GM23248 (cell line): ENCODE results near the gene TOP1. TPM values are rescaled to one million over a fixed set of nuclear protein-coding genes. Genes with fewer than 3 reads are reported as not detected.

Experiments
- DNase-seq: peaks from one replicate; pipeline ENCODE4 v3.0.0-alpha.2; 2015
- H2AFZ ChIP-seq: fragments of 200-600 bp; sonication (generic); 2 replicates; pipeline ENCODE4 v1.6.1; 2016; ENCODE audit warnings: antibody characterized with exemption
- H3F3A ChIP-seq: fragments of 200-600 bp; sonication (generic); 2 replicates; pipeline ENCODE4 v1.6.1; 2016; ENCODE audit warnings: mild to moderate bottlenecking, antibody characterized with exemption, mixed run types; ENCODE audit not compliant: insufficient read depth
- H3K27ac ChIP-seq: fragments of 200-600 bp; sonication (generic); 2 replicates; pipeline ENCODE4 v1.5.1; 2016; ENCODE audit warnings: mild to moderate bottlenecking
- H3K27me3 ChIP-seq: fragments of 200-600 bp; sonication (generic); replicated peaks from 2 replicates; pipeline ENCODE4 v1.6.1; 2016; ENCODE audit warnings: mild to moderate bottlenecking; ENCODE audit not compliant: insufficient read depth
- H3K36me3 ChIP-seq: fragments of 200-600 bp; sonication (generic); 2 replicates; pipeline ENCODE4 v1.6.1; 2016; ENCODE audit warnings: low read depth, mild to moderate bottlenecking
- H3K4me1 ChIP-seq: fragments of 200-600 bp; sonication (generic); 2 replicates; pipeline ENCODE4 v1.6.1; 2016; ENCODE audit warnings: mild to moderate bottlenecking; ENCODE audit not compliant: insufficient read depth
- H3K4me2 ChIP-seq: fragments of 200-600 bp; sonication (generic); one replicate; pipeline ENCODE4 v1.6.1; 2016; ENCODE audit warnings: mild to moderate bottlenecking; ENCODE audit not compliant: unreplicated experiment
- H3K4me3 ChIP-seq: fragments of 200-600 bp; sonication (generic); 2 replicates; pipeline ENCODE4 v1.5.1; 2016; ENCODE audit warnings: mild to moderate bottlenecking
- H3K79me2 ChIP-seq: fragments of 200-600 bp; sonication (generic); 2 replicates; pipeline ENCODE4 v1.6.1; 2016; ENCODE audit warnings: mild to moderate bottlenecking; ENCODE audit not compliant: insufficient read depth
- H3K9ac ChIP-seq: fragments of 200-600 bp; sonication (generic); 2 replicates; pipeline ENCODE4 v1.6.1; 2016; ENCODE audit warnings: mild to moderate bottlenecking
- H3K9me2 ChIP-seq: fragments of 200-600 bp; sonication (generic); 2 replicates; pipeline ENCODE4 v1.6.1; 2016; ENCODE audit warnings: mixed run types, mild to moderate bottlenecking, moderate library complexity; ENCODE audit not compliant: insufficient read depth
- H3K9me3 ChIP-seq: fragments of 200-600 bp; sonication (generic); one replicate; pipeline ENCODE4 v1.6.1; 2017; ENCODE audit warnings: low read depth
- H4K20me1 ChIP-seq: fragments of 200-600 bp; sonication (generic); 2 replicates; pipeline ENCODE4 v1.6.0; 2016; ENCODE audit not compliant: insufficient read depth
- EZH2 ChIP-seq: fragments of 200-600 bp; sonication (generic); IDR thresholded peaks from 2 replicates; pipeline ENCODE4 v1.6.1; 2018; ENCODE audit warnings: antibody characterized with exemption, mild to moderate bottlenecking; ENCODE audit not compliant: insufficient read depth, poor library complexity, severe bottlenecking
- EZH2phosphoT487 ChIP-seq: fragments of 200-600 bp; sonication (generic); IDR thresholded peaks from 2 replicates; pipeline ENCODE4 v1.6.1; 2018; ENCODE audit warnings: antibody characterized with exemption, moderate library complexity, mild to moderate bottlenecking, low read depth; ENCODE audit not compliant: insufficient read depth
- WGBS, 2 experiments: methylation state at CpG; one replicate each; pipeline ENCODE4 v1.1.6; 2015 to 2017; ENCODE audit warnings: low lambda C conversion rate in 2 of 2, low coverage in 1 of 2; ENCODE audit errors: missing lambda C conversion rate in 2 of 2; 5-methylcytosine and 5-hydroxymethylcytosine counted together
- in situ Hi-C: fragments of 300-500 bp; cut with MboI; formaldehyde crosslinking; loops from 2 replicates; pipeline ENCODE4 v1.15.0; 2020
- polyA plus RNA-seq: library from polyadenylated mRNA; unstranded; fragments of >200 nt; fragmentation: Nextera tagmentation; extraction: Ambion mirVana; gene quantifications from 2 replicates; pipeline ENCODE4 v1.2.1, GENCODE V29; 2016
- total RNA-seq: library from RNA; depleted of rRNA; stranded (reverse); fragments of >200 nt; shearing (Covaris generic); gene quantifications from 2 replicates; pipeline ENCODE4 v1.2.3, GENCODE V29; 2014

TOP1 gene
- total and polyA plus RNA-seq, 2 experiments from 2014 or later, result 9.0 to 17.9 TPM

GRCh38 chr20:41089555-41089954 is 60.9 kb downstream of the TOP1 start:
- DNase-seq, result no peak
- 0 out of 2 replicates have a peak, but pooled peaks cover 2% of the 10 kb centered on the region for H3K4me1 ChIP-seq
- in situ Hi-C loops, result loop anchor here (25.0 kb wide), 1 partner anchor 1102 kb away; no protein-coding TSS in a partner anchor
- peaks cover 47% of the 10 kb centered on the region for H3K36me3 ChIP-seq
- H3K4me3 ChIP-seq, result no peak overlapping the region
- 98 to 99% methylated on average over 3 of the region's 3 CpGs for WGBS, 2 experiments
- H3F3A ChIP-seq, result peaks cover 22% of the 10 kb centered on the region
- TF ChIP-seq EZH2 (no peak), EZH2phosphoT487 (no peak)
- H3K9me3 ChIP-seq, result no peaks in the 10 kb centered on the region
- H3K79me2 ChIP-seq, result no peaks in the 10 kb centered on the region
- no peaks in the 10 kb centered on the region for H3K9me2 ChIP-seq
- H3K4me2 ChIP-seq, result no peak overlapping the region
- H4K20me1 ChIP-seq, result no peaks in the 10 kb centered on the region
- H2AFZ ChIP-seq, result no peak overlapping the region
- no peaks in the 10 kb centered on the region for H3K27me3 ChIP-seq
- no peak overlapping the region for H3K9ac ChIP-seq
- no peak overlapping the region for H3K27ac ChIP-seq

GRCh38 chr20:41091927-41092326 is 63.3 kb downstream of the TOP1 start:
- Histone ChIP-seq H3K9ac (no peak overlapping the region), H3K4me2 (no peak overlapping the region), H3F3A (peaks cover 29% of the 10 kb centered on the region), H4K20me1 (no peaks in the 10 kb centered on the region), H2AFZ (no peak overlapping the region), H3K9me3 (no peaks in the 10 kb centered on the region), H3K4me3 (no peak overlapping the region), H3K27ac (no peak overlapping the region), H3K27me3 (no peaks in the 10 kb centered on the region), H3K9me2 (no peaks in the 10 kb centered on the region), H3K4me1 (peaks cover 5% of the 10 kb centered on the region; the same call in 1 of the 2 replicates), H3K36me3 (peaks cover 32% of the 10 kb centered on the region), H3K79me2 (0 out of 2 replicates have a peak, but pooled peaks cover 3% of the 10 kb centered on the region)
- TF ChIP-seq EZH2, result no peak
- TF ChIP-seq EZH2phosphoT487, result no peak
- DNase-seq, result no peak
- WGBS, 2 experiments, result 83 to 91% methylated on average over 4 of the region's 4 CpGs
- in situ Hi-C loops, result loop anchor here (5.0 to 25.0 kb wide), 2 partner anchors 120 to 1105 kb away; no protein-coding TSS in a partner anchor

- 97 to 98% methylated on average over 2 of the region's 2 CpGs for WGBS, 2 experiments
- Histone ChIP-seq H3K27ac (peak overlapping the region; percentile 27; the same call in 1 of the 2 replicates), H3K9ac (no peak overlapping the region), H3K9me2 (no peaks in the 10 kb centered on the region), H4K20me1 (no peaks in the 10 kb centered on the region), H3K27me3 (no peaks in the 10 kb centered on the region), H3K9me3 (no peaks in the 10 kb centered on the region), H3F3A (peaks cover 50% of the 10 kb centered on the region), H3K4me2 (no peak overlapping the region), H3K36me3 (peaks cover 28% of the 10 kb centered on the region), H3K79me2 (0 out of 2 replicates have a peak, but pooled peaks cover 4% of the 10 kb centered on the region), H2AFZ (no peak overlapping the region), H3K4me3 (no peak overlapping the region), H3K4me1 (peaks cover 20% of the 10 kb centered on the region)
- in situ Hi-C loops, result loop anchor here (5.0 to 25.0 kb wide), 2 partner anchors 122 to 1107 kb away; no protein-coding TSS in a partner anchor
- DNase-seq, result peak; percentile 53
- TF ChIP-seq EZH2phosphoT487 (no peak), EZH2 (no peak)
These were observed 65.9 kb downstream of the TOP1 start for GRCh38 chr20:41094353-41095055.

GRCh38 chr20:41095110-41095969 is 66.7 kb downstream of the TOP1 start:
- H3K4me2 ChIP-seq, result no peak overlapping the region
- H3K4me1 ChIP-seq, result peaks cover 27% of the 10 kb centered on the region
- no peak overlapping the region for H3K9ac ChIP-seq
- H3K9me2 ChIP-seq, result no peaks in the 10 kb centered on the region
- 0 out of 2 replicates have a peak, but pooled peaks cover 4% of the 10 kb centered on the region for H3K79me2 ChIP-seq
- H3F3A ChIP-seq, result peaks cover 50% of the 10 kb centered on the region
- H3K9me3 ChIP-seq, result no peaks in the 10 kb centered on the region
- H2AFZ ChIP-seq, result no peak overlapping the region
- H3K36me3 ChIP-seq, result peaks cover 35% of the 10 kb centered on the region
- DNase-seq, result peak; percentile 77
- in situ Hi-C loops, result loop anchor here (25.0 kb wide), 1 partner anchor 1108 kb away; no protein-coding TSS in a partner anchor
- TF ChIP-seq EZH2 (no peak), EZH2phosphoT487 (no peak)
- no peaks in the 10 kb centered on the region for H4K20me1 ChIP-seq
- 0 out of 2 replicates have a peak overlapping the region, but pooled peaks have one; percentile 27 for H3K27ac ChIP-seq
- H3K27me3 ChIP-seq, result no peaks in the 10 kb centered on the region
- 27 to 33% methylated on average over 7 of the region's 7 CpGs for WGBS, 2 experiments
- H3K4me3 ChIP-seq, result no peak overlapping the region
